GM23248 (cell line): ENCODE results near the gene KRT6B. TPM values are rescaled to one million over a fixed set of nuclear protein-coding genes. Genes with fewer than 3 reads are reported as not detected.
"Not testable (repeated sequence)": the region's sequence is repeated elsewhere in the genome, so short reads cannot be mapped to it uniquely, and the experiment has no call there.

ENCODE experiments used
- DNase-seq: peaks from one replicate; pipeline ENCODE4 v3.0.0-alpha.2; 2015
- H2AFZ ChIP-seq: fragments of 200-600 bp; sonication (generic); 2 replicates; pipeline ENCODE4 v1.6.1; 2016; ENCODE audit warnings: antibody characterized with exemption
- H3F3A ChIP-seq: fragments of 200-600 bp; sonication (generic); 2 replicates; pipeline ENCODE4 v1.6.1; 2016; ENCODE audit warnings: mild to moderate bottlenecking, antibody characterized with exemption, mixed run types; ENCODE audit not compliant: insufficient read depth
- H3K27ac ChIP-seq: fragments of 200-600 bp; sonication (generic); 2 replicates; pipeline ENCODE4 v1.5.1; 2016; ENCODE audit warnings: mild to moderate bottlenecking
- H3K27me3 ChIP-seq: fragments of 200-600 bp; sonication (generic); replicated peaks from 2 replicates; pipeline ENCODE4 v1.6.1; 2016; ENCODE audit warnings: mild to moderate bottlenecking; ENCODE audit not compliant: insufficient read depth
- H3K36me3 ChIP-seq: fragments of 200-600 bp; sonication (generic); 2 replicates; pipeline ENCODE4 v1.6.1; 2016; ENCODE audit warnings: low read depth, mild to moderate bottlenecking
- H3K4me1 ChIP-seq: fragments of 200-600 bp; sonication (generic); 2 replicates; pipeline ENCODE4 v1.6.1; 2016; ENCODE audit warnings: mild to moderate bottlenecking; ENCODE audit not compliant: insufficient read depth
- H3K4me2 ChIP-seq: fragments of 200-600 bp; sonication (generic); one replicate; pipeline ENCODE4 v1.6.1; 2016; ENCODE audit warnings: mild to moderate bottlenecking; ENCODE audit not compliant: unreplicated experiment
- H3K4me3 ChIP-seq: fragments of 200-600 bp; sonication (generic); 2 replicates; pipeline ENCODE4 v1.5.1; 2016; ENCODE audit warnings: mild to moderate bottlenecking
- H3K79me2 ChIP-seq: fragments of 200-600 bp; sonication (generic); 2 replicates; pipeline ENCODE4 v1.6.1; 2016; ENCODE audit warnings: mild to moderate bottlenecking; ENCODE audit not compliant: insufficient read depth
- H3K9ac ChIP-seq: fragments of 200-600 bp; sonication (generic); 2 replicates; pipeline ENCODE4 v1.6.1; 2016; ENCODE audit warnings: mild to moderate bottlenecking
- H3K9me2 ChIP-seq: fragments of 200-600 bp; sonication (generic); 2 replicates; pipeline ENCODE4 v1.6.1; 2016; ENCODE audit warnings: mixed run types, mild to moderate bottlenecking, moderate library complexity; ENCODE audit not compliant: insufficient read depth
- H3K9me3 ChIP-seq: fragments of 200-600 bp; sonication (generic); one replicate; pipeline ENCODE4 v1.6.1; 2017; ENCODE audit warnings: low read depth
- H4K20me1 ChIP-seq: fragments of 200-600 bp; sonication (generic); 2 replicates; pipeline ENCODE4 v1.6.0; 2016; ENCODE audit not compliant: insufficient read depth
- EZH2 ChIP-seq: fragments of 200-600 bp; sonication (generic); IDR thresholded peaks from 2 replicates; pipeline ENCODE4 v1.6.1; 2018; ENCODE audit warnings: antibody characterized with exemption, mild to moderate bottlenecking; ENCODE audit not compliant: insufficient read depth, poor library complexity, severe bottlenecking
- EZH2phosphoT487 ChIP-seq: fragments of 200-600 bp; sonication (generic); IDR thresholded peaks from 2 replicates; pipeline ENCODE4 v1.6.1; 2018; ENCODE audit warnings: antibody characterized with exemption, moderate library complexity, mild to moderate bottlenecking, low read depth; ENCODE audit not compliant: insufficient read depth
- WGBS, 2 experiments: methylation state at CpG; one replicate each; pipeline ENCODE4 v1.1.6; 2015 to 2017; ENCODE audit warnings: low lambda C conversion rate in 2 of 2, low coverage in 1 of 2; ENCODE audit errors: missing lambda C conversion rate in 2 of 2; 5-methylcytosine and 5-hydroxymethylcytosine counted together
- in situ Hi-C: fragments of 300-500 bp; cut with MboI; formaldehyde crosslinking; loops from 2 replicates; pipeline ENCODE4 v1.15.0; 2020
- polyA plus RNA-seq: library from polyadenylated mRNA; unstranded; fragments of >200 nt; fragmentation: Nextera tagmentation; extraction: Ambion mirVana; gene quantifications from 2 replicates; pipeline ENCODE4 v1.2.1, GENCODE V29; 2016
- total RNA-seq: library from RNA; depleted of rRNA; stranded (reverse); fragments of >200 nt; shearing (Covaris generic); gene quantifications from 2 replicates; pipeline ENCODE4 v1.2.3, GENCODE V29; 2014

Gene KRT6B
- total and polyA plus RNA-seq, 2 experiments from 2014 or later = not detected

GRCh38 chr12:52413782-52414345, 38.1 kb downstream of the KRT6B start:
- TF ChIP-seq EZH2phosphoT487 (no peak), EZH2 (no peak)
- Histone ChIP-seq H3K4me2 (no peak overlapping the region), H2AFZ (no peak overlapping the region), H3K4me3 (no peak overlapping the region), H3K36me3 (no peaks in the 10 kb centered on the region), H3K27me3 (no peaks in the 10 kb centered on the region), H3K9me3 (no peaks in the 10 kb centered on the region), H3K4me1 (no peaks in the 10 kb centered on the region), H4K20me1 (no peaks in the 10 kb centered on the region), H3F3A (no peaks in the 10 kb centered on the region), H3K9me2 (no peaks in the 10 kb centered on the region), H3K79me2 (no peaks in the 10 kb centered on the region), H3K9ac (no peak overlapping the region), H3K27ac (no peak overlapping the region)
- WGBS, 2 experiments = 57 to 60% methylated on average over 8 of the region's 8 CpGs
- DNase-seq = no peak
- in situ Hi-C loops = no loop called here

DNA sequence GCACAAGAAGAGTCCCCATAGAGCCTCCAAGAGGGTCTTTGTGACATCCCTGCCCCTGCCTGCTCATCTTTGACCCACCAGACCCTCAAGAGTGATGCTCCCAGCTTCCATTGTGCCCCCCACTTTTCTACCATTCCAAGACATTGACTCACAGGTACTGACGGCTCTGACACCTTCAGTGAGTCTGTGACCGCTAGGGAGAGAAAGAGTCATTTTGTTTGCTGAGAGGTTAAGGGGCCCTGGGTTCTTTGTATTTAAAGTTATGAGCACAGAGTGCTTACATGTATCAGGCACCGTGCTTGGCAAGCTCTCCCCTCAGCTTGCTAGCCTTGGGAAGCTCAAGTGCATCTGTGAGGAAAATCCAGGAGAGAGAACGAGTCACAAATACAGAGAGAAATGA, 38.7 kb downstream of the KRT6B start:
- Histone ChIP-seq H2AFZ (no peak overlapping the region), H3K27me3 (no peaks in the 10 kb centered on the region), H3K9me2 (no peaks in the 10 kb centered on the region), H4K20me1 (no peaks in the 10 kb centered on the region), H3K36me3 (no peaks in the 10 kb centered on the region), H3K9ac (no peak overlapping the region), H3F3A (no peaks in the 10 kb centered on the region), H3K27ac (no peak overlapping the region), H3K79me2 (no peaks in the 10 kb centered on the region), H3K4me3 (no peak overlapping the region), H3K4me2 (no peak overlapping the region), H3K4me1 (no peaks in the 10 kb centered on the region), H3K9me3 (no peaks in the 10 kb centered on the region)
- no peak for DNase-seq
- TF ChIP-seq EZH2phosphoT487 (no peak), EZH2 (no peak)
- 52 to 58% methylated on average over 4 of the region's 4 CpGs for WGBS, 2 experiments
- in situ Hi-C loops = no loop called here

DNA sequence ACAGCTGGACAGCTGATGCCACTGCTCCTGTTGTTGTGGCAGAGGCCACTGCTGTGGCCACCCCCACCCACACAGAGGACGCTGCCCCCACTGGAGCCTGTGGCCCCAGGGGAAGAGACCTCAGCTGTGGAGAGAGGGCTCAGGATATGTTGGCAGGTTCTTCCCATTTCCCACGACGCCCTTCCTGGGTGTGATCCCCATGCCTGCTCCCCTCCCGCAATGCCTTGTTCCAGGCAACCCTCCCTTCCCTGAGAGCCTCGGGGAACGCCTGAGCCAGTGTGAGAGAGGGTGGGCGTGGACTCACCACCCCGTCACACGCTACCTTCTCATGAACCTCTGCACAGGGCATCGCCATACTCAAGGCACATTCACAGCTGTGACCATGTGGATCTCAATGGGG, 40.1 kb downstream of the KRT6B start:
- H2AFZ ChIP-seq = no peak overlapping the region
- no peak for DNase-seq
- no peaks in the 10 kb centered on the region for H3K27me3 ChIP-seq
- 61 to 69% methylated on average over 9 to 10 of the region's 10 CpGs for WGBS, 2 experiments
- H3K9ac ChIP-seq = no peak overlapping the region
- no peaks in the 10 kb centered on the region for H3K36me3 ChIP-seq
- H3K4me1 ChIP-seq = no peaks in the 10 kb centered on the region
- no peak overlapping the region for H3K27ac ChIP-seq
- in situ Hi-C loops = no loop called here
- no peaks in the 10 kb centered on the region for H3K9me3 ChIP-seq
- H3F3A ChIP-seq = no peaks in the 10 kb centered on the region
- H3K9me2 ChIP-seq = no peaks in the 10 kb centered on the region
- no peaks in the 10 kb centered on the region for H3K79me2 ChIP-seq
- no peak overlapping the region for H3K4me3 ChIP-seq
- TF ChIP-seq EZH2 (no peak), EZH2phosphoT487 (no peak)
- no peak overlapping the region for H3K4me2 ChIP-seq
- no peaks in the 10 kb centered on the region for H4K20me1 ChIP-seq

DNA sequence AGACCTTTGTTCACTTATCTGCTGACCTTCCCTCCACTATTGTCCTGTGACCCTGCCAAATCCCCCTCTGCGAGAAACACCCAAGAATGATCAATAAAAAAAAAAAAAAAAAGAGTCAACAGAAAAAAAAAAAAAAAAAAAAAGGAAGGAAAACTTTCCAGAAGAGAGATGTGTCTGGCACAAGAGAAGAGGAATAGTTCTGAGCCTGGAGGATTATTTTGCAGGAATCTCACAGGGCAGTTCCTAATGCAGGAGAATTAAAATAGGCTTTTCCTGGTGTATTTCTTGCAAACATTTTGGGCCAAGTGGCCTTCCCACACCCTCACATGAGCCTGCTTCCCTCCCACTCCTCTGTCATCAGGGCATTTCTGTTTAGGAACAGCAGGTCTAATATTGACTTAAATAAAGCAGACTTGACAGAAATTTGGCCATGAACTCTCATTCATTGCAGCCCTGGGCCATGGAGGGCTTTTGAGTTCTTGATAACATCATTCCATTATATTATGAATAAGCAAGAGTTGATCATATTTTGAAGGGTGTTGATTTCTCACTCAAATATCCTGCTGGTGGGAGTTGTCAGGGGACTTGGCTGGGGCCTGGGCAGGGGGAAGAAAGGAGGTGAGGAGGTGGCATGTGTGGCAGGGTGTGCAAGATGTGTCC, 41.2 kb downstream of the KRT6B start:
- H3K4me1 ChIP-seq, H3F3A ChIP-seq, H3K4me3 ChIP-seq, H3K27me3 ChIP-seq, H2AFZ ChIP-seq, H4K20me1 ChIP-seq, H3K9ac ChIP-seq, H3K36me3 ChIP-seq, H3K4me2 ChIP-seq, H3K9me2 ChIP-seq, DNase-seq, H3K9me3 ChIP-seq, H3K27ac ChIP-seq, in situ Hi-C loops, H3K79me2 ChIP-seq: not testable (repeated sequence)
- 100% methylated on average over 1 of the region's 1 CpG; no CpG with 5 or more reads in 1 of the 2 experiments for WGBS, 2 experiments
